Measurements from ENCODE around the gene PDGFC.

DNA sequence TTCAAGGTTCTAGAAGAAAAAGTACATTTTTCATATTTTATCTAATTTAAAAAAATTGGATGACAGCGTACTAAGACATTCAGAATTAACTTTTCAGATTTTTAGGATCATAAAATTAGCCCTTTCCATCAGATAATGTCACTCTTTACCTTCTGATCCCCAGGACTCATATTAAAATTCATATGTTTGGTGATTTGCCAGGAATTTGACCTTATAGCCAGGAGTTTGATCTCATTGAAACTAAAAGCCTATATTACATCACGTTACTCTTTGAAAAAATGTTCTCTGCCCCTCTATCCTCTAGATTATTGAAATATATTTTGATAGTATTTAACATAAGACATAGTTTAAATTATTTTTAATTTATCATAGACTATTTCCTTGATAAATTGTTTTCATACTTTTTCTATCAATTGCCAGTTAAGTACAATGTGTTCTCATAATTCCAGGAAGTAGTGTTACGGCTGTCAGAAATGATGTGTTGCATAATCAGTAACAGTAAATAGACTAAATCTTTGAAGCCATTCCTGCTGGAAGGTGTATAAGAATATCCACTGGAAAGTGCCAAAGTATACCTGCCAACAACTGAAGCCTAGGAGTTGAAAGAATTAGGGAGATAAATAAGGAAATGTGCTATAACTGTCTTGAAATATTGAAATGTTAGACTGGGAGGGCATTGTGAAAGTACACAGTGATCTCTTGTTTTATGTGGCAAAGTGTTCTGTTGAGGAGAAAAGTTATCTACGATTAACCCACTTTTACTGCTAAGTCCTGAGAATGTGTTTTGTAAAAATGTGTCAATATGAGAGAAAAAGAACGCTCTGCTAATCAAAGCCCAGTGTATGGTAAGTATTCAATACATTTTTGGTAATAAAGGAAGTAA is 32.9 kb upstream of the PDGFC start:
- TF ChIP-seq POLR2AphosphoS5 (IDR thresholded peaks at IDR 0.05): peak in 2 of 3 donors; percentile 43 to 71
- TF ChIP-seq, protein P1, sequence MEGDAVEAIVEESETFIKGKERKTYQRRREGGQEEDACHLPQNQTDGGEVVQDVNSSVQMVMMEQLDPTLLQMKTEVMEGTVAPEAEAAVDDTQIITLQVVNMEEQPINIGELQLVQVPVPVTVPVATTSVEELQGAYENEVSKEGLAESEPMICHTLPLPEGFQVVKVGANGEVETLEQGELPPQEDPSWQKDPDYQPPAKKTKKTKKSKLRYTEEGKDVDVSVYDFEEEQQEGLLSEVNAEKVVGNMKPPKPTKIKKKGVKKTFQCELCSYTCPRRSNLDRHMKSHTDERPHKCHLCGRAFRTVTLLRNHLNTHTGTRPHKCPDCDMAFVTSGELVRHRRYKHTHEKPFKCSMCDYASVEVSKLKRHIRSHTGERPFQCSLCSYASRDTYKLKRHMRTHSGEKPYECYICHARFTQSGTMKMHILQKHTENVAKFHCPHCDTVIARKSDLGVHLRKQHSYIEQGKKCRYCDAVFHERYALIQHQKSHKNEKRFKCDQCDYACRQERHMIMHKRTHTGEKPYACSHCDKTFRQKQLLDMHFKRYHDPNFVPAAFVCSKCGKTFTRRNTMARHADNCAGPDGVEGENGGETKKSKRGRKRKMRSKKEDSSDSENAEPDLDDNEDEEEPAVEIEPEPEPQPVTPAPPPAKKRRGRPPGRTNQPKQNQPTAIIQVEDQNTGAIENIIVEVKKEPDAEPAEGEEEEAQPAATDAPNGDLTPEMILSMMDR (IDR thresholded peaks at IDR 0.05): no peak

Measured in stomach (tissue), 4 donors.